Measurements from ENCODE around the gene ZNF148.

The ZNF148 gene

GRCh38 chr3:125382298-125382697 is 7.2 kb upstream of the ZNF148 start:
- Histone ChIP-seq H3K36me3 (replicated peaks; ENCODE audit: insufficient read depth, low read length) (no peaks in the 10 kb centered on the region), H3K27ac (ENCODE audit: low read length) (no peak overlapping the region), H3K4me1 (ENCODE audit: low read length) (peaks cover 7% of the 10 kb centered on the region; the same call in 1 of the 2 replicates), H4K20me1 (ENCODE audit: insufficient read depth, low read length) (no peaks in the 10 kb centered on the region), H3K4me2 (ENCODE audit: low read depth, low read length) (no peak overlapping the region), H3K9me3 (replicated peaks; ENCODE audit: insufficient read depth, low read length) (no peaks in the 10 kb centered on the region), H2AFZ (ENCODE audit: low read length) (no peak overlapping the region), H3K27me3 (replicated peaks; ENCODE audit: insufficient read depth, low read length) (no peaks in the 10 kb centered on the region), H3K79me2 (ENCODE audit: low read length) (no peaks in the 10 kb centered on the region), H3F3A (ENCODE audit: insufficient read depth, low read length) (0 out of 2 replicates have a peak, but pooled peaks cover 4% of the 10 kb centered on the region), H3K9me2 (replicated peaks; ENCODE audit: insufficient read depth, low read length) (no peaks in the 10 kb centered on the region), H3K9ac (ENCODE audit: low read length) (no peak overlapping the region), H3K4me3 (ENCODE audit: low read length) (no peak overlapping the region)
- DNase-seq, result no peak
- no peak for TF ChIP-seq EZH2 (optimal IDR thresholded peaks at IDR 0.05; ENCODE audit: low read depth, low read length)
- TF ChIP-seq CTCF (IDR thresholded peaks at IDR 0.05; ENCODE audit: low read length), result no peak
- TF ChIP-seq EZH2phosphoT487 (IDR thresholded peaks at IDR 0.05; ENCODE audit: low read length), result no peak

- Histone ChIP-seq H3K9me3 (replicated peaks; ENCODE audit: insufficient read depth, low read length) (no peaks in the 10 kb centered on the region), H3K27me3 (replicated peaks; ENCODE audit: insufficient read depth, low read length) (no peaks in the 10 kb centered on the region), H3K9me2 (replicated peaks; ENCODE audit: insufficient read depth, low read length) (no peaks in the 10 kb centered on the region), H3K4me3 (ENCODE audit: low read length) (no peak overlapping the region), H3K27ac (ENCODE audit: low read length) (no peak overlapping the region; the same call in 1 of the 2 replicates), H2AFZ (ENCODE audit: low read length) (peak overlapping the region; percentile 78), H4K20me1 (ENCODE audit: insufficient read depth, low read length) (no peaks in the 10 kb centered on the region), H3K9ac (ENCODE audit: low read length) (no peak overlapping the region), H3K4me2 (ENCODE audit: low read depth, low read length) (peak overlapping the region; percentile 34; the same call in 1 of the 2 replicates), H3K79me2 (ENCODE audit: low read length) (no peaks in the 10 kb centered on the region), H3F3A (ENCODE audit: insufficient read depth, low read length) (0 out of 2 replicates have a peak, but pooled peaks cover 4% of the 10 kb centered on the region), H3K36me3 (replicated peaks; ENCODE audit: insufficient read depth, low read length) (no peaks in the 10 kb centered on the region), H3K4me1 (ENCODE audit: low read length) (peaks cover 7% of the 10 kb centered on the region; the same call in 1 of the 2 replicates)
- no peak for TF ChIP-seq EZH2 (optimal IDR thresholded peaks at IDR 0.05; ENCODE audit: low read depth, low read length)
- TF ChIP-seq CTCF (IDR thresholded peaks at IDR 0.05; ENCODE audit: low read length), result no peak
- no peak for TF ChIP-seq EZH2phosphoT487 (IDR thresholded peaks at IDR 0.05; ENCODE audit: low read length)
- peak; percentile 73 for DNase-seq
These were observed 6.6 kb upstream of the ZNF148 start for GRCh38 chr3:125381743-125382142.

- Histone ChIP-seq H3K4me3 (ENCODE audit: low read length) (no peak overlapping the region), H3K9ac (ENCODE audit: low read length) (no peak overlapping the region), H3K27ac (ENCODE audit: low read length) (no peak overlapping the region; the same call in 1 of the 2 replicates), H3K36me3 (replicated peaks; ENCODE audit: insufficient read depth, low read length) (no peaks in the 10 kb centered on the region), H2AFZ (ENCODE audit: low read length) (peak overlapping the region; percentile 78), H3K9me3 (replicated peaks; ENCODE audit: insufficient read depth, low read length) (no peaks in the 10 kb centered on the region), H3K9me2 (replicated peaks; ENCODE audit: insufficient read depth, low read length) (no peaks in the 10 kb centered on the region), H3K79me2 (ENCODE audit: low read length) (0 out of 2 replicates have a peak, but pooled peaks cover under 1% of the 10 kb centered on the region), H3F3A (ENCODE audit: insufficient read depth, low read length) (0 out of 2 replicates have a peak, but pooled peaks cover 4% of the 10 kb centered on the region), H4K20me1 (ENCODE audit: insufficient read depth, low read length) (no peaks in the 10 kb centered on the region), H3K4me2 (ENCODE audit: low read depth, low read length) (peak overlapping the region; percentile 34; the same call in 1 of the 2 replicates), H3K27me3 (replicated peaks; ENCODE audit: insufficient read depth, low read length) (no peaks in the 10 kb centered on the region), H3K4me1 (ENCODE audit: low read length) (peaks cover 8% of the 10 kb centered on the region; the same call in 1 of the 2 replicates)
- DNase-seq, result no peak
- TF ChIP-seq EZH2 (optimal IDR thresholded peaks at IDR 0.05; ENCODE audit: low read depth, low read length) (no peak), CTCF (IDR thresholded peaks at IDR 0.05; ENCODE audit: low read length) (no peak), EZH2phosphoT487 (IDR thresholded peaks at IDR 0.05; ENCODE audit: low read length) (no peak)
These were observed 6.2 kb upstream of the ZNF148 start for GRCh38 chr3:125381314-125381713.
